Body of pancreas (tissue), 4 donors: Measurements from ENCODE around the gene BTBD9.

ENCODE experiments used
- CTCF ChIP-seq, 7 experiments: fragments of 450-650 bp in 4 of 7; fragments of 200-600 bp in 3 of 7; sonication (generic) in 3 of 7; IDR thresholded peaks; one replicate each; pipeline ENCODE4 v1.5.1; 2016 to 2019; ENCODE audit warnings: antibody characterized with exemption in 7 of 7
- POLR2A ChIP-seq, 3 donors: fragments of 450-650 bp; IDR thresholded peaks; one replicate each; pipeline ENCODE4 v1.6.1; 2016; ENCODE audit warnings: antibody characterized with exemption in 3 of 3, mild to moderate bottlenecking in 2 of 3

- no peak for TF ChIP-seq CTCF (IDR thresholded peaks at IDR 0.05)
- TF ChIP-seq POLR2A (IDR thresholded peaks at IDR 0.05), result no peak
These were observed 27.4 kb downstream of the BTBD9 start for GRCh38 chr6:38612143-38612965.
